ENCODE data around the gene CHRD.
A peak's percentile ranks its signal among the peaks of the same experiment; 100 is the strongest.

CHRD gene

GRCh38 chr3:184361532-184361931 lies 18.3 kb upstream of the CHRD start, which contains the start of the genes CLCN2 and POLR2H:
Gene CLCN2 (minus strand): TSS chr3:184361605. CDS start chr3:184361479, 126 bp downstream.
Gene POLR2H (plus strand): TSS chr3:184361710. CDS start chr3:184363493, 1,783 bp downstream.
- Mint-ChIP-seq H3K9me3 (no peaks in the 10 kb centered on the region), H3K27ac (peak within 1 kb of the TSS; percentile 90), H3K27me3 (peaks cover 21% of the 10 kb centered on the region), H3K4me1 (ENCODE audit: low read depth) (peaks cover 37% of the 10 kb centered on the region), H3K4me3 (peak within 1 kb of the TSS; percentile 86), H3K36me3 (ENCODE audit: low read depth) (peaks cover 36% of the 10 kb centered on the region)
- intact Hi-C loops (cut with micrococcal nuclease) = no loop called here

GRCh38 chr3:184361932-184362667 lies 17.8 kb upstream of the CHRD start:
- peaks cover 42% of the 10 kb centered on the region for H3K4me1 Mint-ChIP-seq (ENCODE audit: low read depth)
- H3K36me3 Mint-ChIP-seq (ENCODE audit: low read depth) = peaks cover 42% of the 10 kb centered on the region
- H3K4me3 Mint-ChIP-seq = peak overlapping the region; percentile 86
- no peaks in the 10 kb centered on the region for H3K9me3 Mint-ChIP-seq
- intact Hi-C loops (cut with micrococcal nuclease) = loop anchor here (2.0 kb wide), 2 partner anchors 63 to 163 kb away; partner anchors contain the start of gene PSMD2
- H3K27ac Mint-ChIP-seq = peak overlapping the region; percentile 90
- peaks cover 21% of the 10 kb centered on the region for H3K27me3 Mint-ChIP-seq

- Mint-ChIP-seq H3K4me3 (peak overlapping the region; percentile 86), H3K27me3 (peaks cover 21% of the 10 kb centered on the region), H3K27ac (peak overlapping the region; percentile 90), H3K36me3 (ENCODE audit: low read depth) (peaks cover 50% of the 10 kb centered on the region), H3K9me3 (no peaks in the 10 kb centered on the region), H3K4me1 (ENCODE audit: low read depth) (peaks cover 42% of the 10 kb centered on the region)
- intact Hi-C loops (cut with micrococcal nuclease) = loop anchor here (2.0 kb wide), 2 partner anchors 64 to 162 kb away; partner anchors contain the start of gene PSMD2
Measured at GRCh38 chr3:184362668-184363546, 16.9 kb upstream of the CHRD start.

GRCh38 chr3:184366619-184367289 lies 13.1 kb upstream of the CHRD start:
- Mint-ChIP-seq H3K4me1 (ENCODE audit: low read depth) (peaks cover 34% of the 10 kb centered on the region), H3K9me3 (no peaks in the 10 kb centered on the region), H3K27ac (no peak overlapping the region), H3K27me3 (no peaks in the 10 kb centered on the region), H3K36me3 (ENCODE audit: low read depth) (peaks cover 76% of the 10 kb centered on the region), H3K4me3 (no peak overlapping the region)
- intact Hi-C loops (cut with micrococcal nuclease) = no loop called here

GRCh38 chr3:184368116-184368515 lies 11.7 kb upstream of the CHRD start:
- Mint-ChIP-seq H3K4me1 (ENCODE audit: low read depth) (peaks cover 27% of the 10 kb centered on the region), H3K36me3 (ENCODE audit: low read depth) (peaks cover 68% of the 10 kb centered on the region), H3K27me3 (peaks cover 8% of the 10 kb centered on the region), H3K4me3 (no peak overlapping the region), H3K9me3 (no peaks in the 10 kb centered on the region), H3K27ac (no peak overlapping the region)
- intact Hi-C loops (cut with micrococcal nuclease) = no loop called here

- Mint-ChIP-seq H3K4me3 (no peak overlapping the region), H3K27me3 (peaks cover 13% of the 10 kb centered on the region), H3K36me3 (ENCODE audit: low read depth) (peaks cover 62% of the 10 kb centered on the region), H3K9me3 (no peaks in the 10 kb centered on the region), H3K4me1 (ENCODE audit: low read depth) (peaks cover 22% of the 10 kb centered on the region), H3K27ac (no peak overlapping the region)
- intact Hi-C loops (cut with micrococcal nuclease) = no loop called here
Measured at GRCh38 chr3:184368586-184369183, 11.2 kb upstream of the CHRD start.

GRCh38 chr3:184371570-184372018 lies 8.3 kb upstream of the CHRD start:
- Mint-ChIP-seq H3K27me3 (peaks cover 38% of the 10 kb centered on the region), H3K27ac (no peak overlapping the region), H3K4me1 (ENCODE audit: low read depth) (peaks cover 13% of the 10 kb centered on the region), H3K9me3 (no peaks in the 10 kb centered on the region), H3K36me3 (ENCODE audit: low read depth) (peaks cover 39% of the 10 kb centered on the region), H3K4me3 (no peak overlapping the region)
- intact Hi-C loops (cut with micrococcal nuclease) = loop anchor here (1.0 to 5.0 kb wide), 3 partner anchors 46 to 173 kb away; no protein-coding TSS in a partner anchor

- no peak overlapping the region for H3K4me3 Mint-ChIP-seq
- peaks cover 46% of the 10 kb centered on the region for H3K27me3 Mint-ChIP-seq
- H3K27ac Mint-ChIP-seq = no peak overlapping the region
- H3K36me3 Mint-ChIP-seq (ENCODE audit: low read depth) = peaks cover 32% of the 10 kb centered on the region
- H3K9me3 Mint-ChIP-seq = no peaks in the 10 kb centered on the region
- intact Hi-C loops (cut with micrococcal nuclease) = loop anchor here (5.0 kb wide), 2 partner anchors 45 to 95 kb away; no protein-coding TSS in a partner anchor
- H3K4me1 Mint-ChIP-seq (ENCODE audit: low read depth) = peaks cover 9% of the 10 kb centered on the region
Measured at GRCh38 chr3:184372296-184372821, 7.5 kb upstream of the CHRD start.

GRCh38 chr3:184372911-184373310 lies 6.9 kb upstream of the CHRD start:
- Mint-ChIP-seq H3K4me1 (ENCODE audit: low read depth) (peaks cover 11% of the 10 kb centered on the region), H3K9me3 (no peaks in the 10 kb centered on the region), H3K27ac (no peak overlapping the region), H3K27me3 (peaks cover 52% of the 10 kb centered on the region), H3K4me3 (no peak overlapping the region), H3K36me3 (ENCODE audit: low read depth) (peaks cover 26% of the 10 kb centered on the region)
- intact Hi-C loops (cut with micrococcal nuclease) = loop anchor here (5.0 kb wide), 2 partner anchors 44 to 94 kb away; no protein-coding TSS in a partner anchor

GRCh38 chr3:184373422-184373821 lies 6.4 kb upstream of the CHRD start:
- H3K4me3 Mint-ChIP-seq = no peak overlapping the region
- H3K27me3 Mint-ChIP-seq = peaks cover 57% of the 10 kb centered on the region
- no peaks in the 10 kb centered on the region for H3K9me3 Mint-ChIP-seq
- peaks cover 12% of the 10 kb centered on the region for H3K4me1 Mint-ChIP-seq (ENCODE audit: low read depth)
- no peak overlapping the region for H3K27ac Mint-ChIP-seq
- peaks cover 21% of the 10 kb centered on the region for H3K36me3 Mint-ChIP-seq (ENCODE audit: low read depth)
- intact Hi-C loops (cut with micrococcal nuclease) = loop anchor here (5.0 kb wide), 2 partner anchors 44 to 94 kb away; no protein-coding TSS in a partner anchor

GRCh38 chr3:184375747-184376461 lies 4.0 kb upstream of the CHRD start:
- H3K27me3 Mint-ChIP-seq = peaks cover 73% of the 10 kb centered on the region
- H3K36me3 Mint-ChIP-seq (ENCODE audit: low read depth) = no peaks in the 10 kb centered on the region

GRCh38 chr3:184377374-184377773 lies 2.5 kb upstream of the CHRD start:
- Mint-ChIP-seq H3K27ac (no peak overlapping the region), H3K27me3 (peaks cover 87% of the 10 kb centered on the region), H3K4me1 (ENCODE audit: low read depth) (peaks cover 19% of the 10 kb centered on the region), H3K9me3 (no peaks in the 10 kb centered on the region), H3K4me3 (no peak overlapping the region), H3K36me3 (ENCODE audit: low read depth) (no peaks in the 10 kb centered on the region)
- intact Hi-C loops (cut with micrococcal nuclease) = no loop called here

More at GRCh38 chr3:184375747-184376461, 4.0 kb upstream of the CHRD start:
- no peak overlapping the region for H3K4me3 Mint-ChIP-seq
- intact Hi-C loops (cut with micrococcal nuclease) = no loop called here
- peaks cover 16% of the 10 kb centered on the region for H3K4me1 Mint-ChIP-seq (ENCODE audit: low read depth)
- no peaks in the 10 kb centered on the region for H3K9me3 Mint-ChIP-seq
- no peak overlapping the region for H3K27ac Mint-ChIP-seq

Data from dendritic cell treated with granulocyte-macrophage colony-stimulating factor and Interleukin-4, amounts not matched to agents 40 ng/mL and 50 ng/mL, for 4 days (primary cell).